Choroid plexus epithelial cell (primary cell): ENCODE data around the gene FAM200B.

Source experiments
- DNase-seq: peaks from one replicate; pipeline ENCODE4 v3.0.0-alpha.2; 2010; ENCODE audit warnings: low read depth
- H3K4me3 ChIP-seq: 2 replicates; pipeline ENCODE4 v1.5.1; 2011; ENCODE audit warnings: low read depth, mild to moderate bottlenecking, control low read depth, low read length, moderate library complexity
- CTCF ChIP-seq: conservative IDR thresholded peaks from 2 replicates; pipeline ENCODE4 v1.5.1; 2011; ENCODE audit warnings: low read depth, mild to moderate bottlenecking, control low read depth, inconsistent platforms, low read length, moderate library complexity

Gene FAM200B

DNA sequence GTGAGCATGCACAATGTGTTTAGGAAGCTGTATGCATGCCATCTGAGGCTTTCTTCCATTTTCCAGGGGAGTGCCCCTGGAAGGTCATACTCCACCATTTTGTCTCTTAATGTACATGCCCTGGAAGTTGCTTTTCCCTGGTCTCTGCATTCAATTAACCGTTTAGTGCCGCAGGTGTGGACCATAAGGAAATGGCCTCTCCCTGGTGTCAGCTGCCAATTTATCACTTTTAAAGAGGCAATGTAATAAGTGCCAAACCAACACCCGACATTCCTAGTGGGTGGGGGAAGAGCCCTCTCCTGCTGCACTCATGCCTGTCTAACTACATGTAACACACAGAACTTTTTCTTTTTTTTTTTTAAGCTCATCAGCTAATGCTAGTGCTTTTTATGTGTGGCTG lies 14.1 kb downstream of the FAM200B start:
- no peak for TF ChIP-seq CTCF
- no peak for DNase-seq
- no peak overlapping the region for H3K4me3 ChIP-seq

DNA sequence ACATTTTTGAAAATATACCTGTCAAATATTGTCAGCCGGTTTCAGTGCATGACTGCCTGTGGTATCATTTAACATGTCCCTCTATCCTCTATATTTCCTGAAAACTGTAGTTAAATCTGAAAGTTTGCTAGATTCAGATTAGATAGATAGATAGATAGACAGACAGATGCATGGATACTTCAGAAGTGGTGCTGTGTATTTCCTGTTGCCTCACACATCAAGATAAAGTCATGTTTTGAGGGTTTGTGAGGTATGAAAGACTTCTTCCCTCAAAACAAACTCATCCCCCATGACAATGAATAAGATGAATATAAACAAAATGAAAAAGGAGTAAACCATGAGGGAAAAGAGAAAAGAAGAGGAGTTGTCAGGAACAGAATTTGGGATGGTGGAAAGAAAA lies 15.2 kb downstream of the FAM200B start:
- no peak overlapping the region for H3K4me3 ChIP-seq
- no peak for TF ChIP-seq CTCF
- DNase-seq = no peak

GRCh38 chr4:15702941-15703403 lies 21.3 kb downstream of the FAM200B start, which contains the start of gene BST1:
BST1 (plus strand) TSS chr4:15703065; CDS start chr4:15703145, 80 bp downstream.
- no peak for TF ChIP-seq CTCF
- H3K4me3 ChIP-seq = peak within 1 kb of the TSS; percentile 64
- DNase-seq = peak; percentile 71

DNA sequence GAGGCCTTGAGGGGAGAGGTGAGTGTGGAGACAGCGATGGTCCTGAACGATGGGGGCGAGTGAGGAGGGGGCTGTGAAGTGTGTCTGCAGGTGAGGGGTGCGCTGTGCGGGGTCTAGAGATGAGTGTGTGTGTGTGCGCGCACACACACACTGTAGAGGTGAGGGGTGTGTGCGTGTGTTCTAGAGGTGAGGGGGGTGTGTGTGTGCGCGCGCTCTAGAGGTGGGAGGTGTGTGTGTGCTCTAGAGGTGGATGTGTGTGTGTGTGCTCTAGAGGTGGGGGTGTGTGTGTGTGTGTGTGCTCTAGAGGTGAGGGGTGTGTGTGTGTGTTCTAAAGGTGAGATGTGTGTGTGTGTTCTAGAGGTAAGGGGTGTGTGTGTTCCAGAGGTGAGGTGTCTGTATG lies 21.8 kb downstream of the FAM200B start:
- no peak for DNase-seq
- peak overlapping the region; percentile 64 for H3K4me3 ChIP-seq
- TF ChIP-seq CTCF = no peak

DNA sequence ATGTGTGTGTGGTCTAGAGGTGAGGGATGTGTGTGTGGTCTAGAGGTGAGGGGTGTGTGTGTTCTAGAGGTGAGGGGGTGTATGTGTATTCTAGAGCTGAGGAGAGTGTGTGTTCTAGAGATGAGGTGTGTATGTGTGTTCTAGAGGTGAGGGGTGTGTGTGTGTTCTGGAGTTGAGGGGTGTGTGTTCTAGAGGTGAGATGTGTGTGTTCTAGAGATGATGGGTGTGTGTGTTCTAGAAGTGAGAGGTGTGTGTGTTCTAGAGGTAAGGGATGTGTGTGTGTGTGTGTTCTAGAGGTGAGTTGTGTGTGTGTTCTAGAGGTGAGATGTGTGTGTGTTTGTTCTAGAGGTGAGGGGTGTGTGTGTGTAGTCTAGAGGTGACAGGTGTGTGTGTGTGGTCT lies 22.5 kb downstream of the FAM200B start:
- TF ChIP-seq CTCF = no peak
- no peak overlapping the region for H3K4me3 ChIP-seq
- no peak for DNase-seq

GRCh38 chr4:15706646-15707362 lies 25.2 kb downstream of the FAM200B start:
- DNase-seq = no peak
- no peak for TF ChIP-seq CTCF
- H3K4me3 ChIP-seq = no peak overlapping the region

GRCh38 chr4:15707363-15707715 lies 25.7 kb downstream of the FAM200B start:
- TF ChIP-seq CTCF = no peak
- DNase-seq = no peak
- H3K4me3 ChIP-seq = no peak overlapping the region
